Ishikawa (cell line): ENCODE results near the gene DMAC2.

ENCODE experiments used
- CEBPB ChIP-seq: IDR thresholded peaks from 2 replicates; pipeline ENCODE4 v1.6.1; 2012
- CREB1 ChIP-seq: IDR thresholded peaks from 2 replicates; pipeline ENCODE4 v1.6.1; 2012; ENCODE audit warnings: low read depth
- EGR1 ChIP-seq: IDR thresholded peaks from 2 replicates; pipeline ENCODE4 v1.6.1; 2012
- RAD21 ChIP-seq: IDR thresholded peaks from 2 replicates; pipeline ENCODE4 v1.6.1; 2012; ENCODE audit warnings: low read depth
- TAF1 ChIP-seq: IDR thresholded peaks from 2 replicates; pipeline ENCODE4 v1.6.1; 2012; ENCODE audit warnings: low read depth, mild to moderate bottlenecking

- TF ChIP-seq RAD21 = no peak
- no peak for TF ChIP-seq CREB1
- TF ChIP-seq CEBPB = no peak
- TF ChIP-seq TAF1 = no peak
- no peak for TF ChIP-seq EGR1
Observed at GRCh38 chr19:41402010-41402409, 37.7 kb downstream of the DMAC2 start.
